Germinal center (tissue), 1 donor: ENCODE measurements around the gene KIF17.

Source experiments
- DNase-seq: peaks from one replicate; pipeline ENCODE4 v3.0.0; 2012; ENCODE audit warnings: mixed read lengths, low spot score

KIF17 gene

DNA sequence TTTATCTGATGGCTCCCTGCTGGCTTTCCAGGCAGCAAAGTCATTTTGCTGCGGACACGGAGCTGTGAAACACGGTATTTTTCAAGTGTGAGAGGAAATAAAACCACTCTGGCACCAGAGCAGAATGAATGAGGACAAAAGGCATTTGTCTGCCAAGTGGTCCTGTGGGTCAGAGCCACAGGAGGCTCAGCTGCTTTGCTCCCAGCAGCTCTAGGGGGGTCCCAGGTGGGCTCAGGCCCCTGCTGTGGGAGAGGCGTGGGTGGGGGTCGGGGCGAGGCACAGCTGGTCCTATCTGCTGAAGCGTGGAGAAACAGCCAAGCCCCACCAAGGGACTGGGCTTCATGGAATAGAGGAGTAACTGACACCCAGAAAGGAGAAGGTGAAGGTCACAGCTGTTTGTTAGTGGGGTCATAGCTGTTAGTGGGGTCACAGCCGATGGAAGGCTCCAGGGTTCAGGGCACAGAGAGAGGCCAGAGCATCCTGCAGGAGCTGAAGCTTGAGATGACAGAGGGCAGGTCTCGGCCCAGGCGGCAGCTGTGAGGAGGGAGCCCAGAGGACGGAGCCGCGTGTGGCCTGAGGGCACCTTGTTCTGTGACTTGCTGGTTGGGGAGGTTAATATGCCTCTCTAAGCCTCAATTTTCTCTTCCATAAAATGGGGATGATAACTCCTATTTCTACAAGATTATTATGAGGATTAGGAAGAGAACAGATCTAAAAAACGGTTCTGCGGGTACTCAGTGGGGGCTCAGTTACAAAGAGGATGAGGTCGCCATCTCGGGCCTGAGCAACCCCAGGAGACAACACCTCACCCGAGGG, 7.1 kb downstream of the KIF17 start:
- DNase-seq: no peak

- DNase-seq: no peak
Measured at GRCh38 chr1:20709868-20710267, 7.9 kb downstream of the KIF17 start.

- DNase-seq: no peak
Measured at GRCh38 chr1:20708891-20709290, 8.9 kb downstream of the KIF17 start.

DNA sequence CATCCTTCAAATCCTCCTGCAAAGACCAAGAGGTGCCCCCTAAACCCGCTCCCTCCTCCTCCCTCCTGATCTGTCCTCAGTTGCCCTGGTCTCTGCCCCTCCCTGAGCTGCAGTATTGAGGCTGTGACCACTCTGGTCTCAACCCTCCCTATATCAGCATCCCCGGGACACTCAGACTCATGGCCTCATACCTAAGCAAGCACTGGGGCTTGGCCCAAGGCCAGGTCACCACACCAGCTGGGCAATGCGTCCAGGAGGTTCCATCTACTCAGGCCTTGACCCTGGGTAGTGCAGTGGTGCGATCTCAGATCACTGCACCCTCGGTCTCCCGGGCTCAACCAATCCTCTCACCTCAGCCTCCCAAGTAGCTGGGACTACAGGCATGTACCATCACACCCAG, 9.8 kb downstream of the KIF17 start:
- no peak for DNase-seq

- DNase-seq: no peak
Measured at GRCh38 chr1:20706841-20707240, 11.0 kb downstream of the KIF17 start.

DNA sequence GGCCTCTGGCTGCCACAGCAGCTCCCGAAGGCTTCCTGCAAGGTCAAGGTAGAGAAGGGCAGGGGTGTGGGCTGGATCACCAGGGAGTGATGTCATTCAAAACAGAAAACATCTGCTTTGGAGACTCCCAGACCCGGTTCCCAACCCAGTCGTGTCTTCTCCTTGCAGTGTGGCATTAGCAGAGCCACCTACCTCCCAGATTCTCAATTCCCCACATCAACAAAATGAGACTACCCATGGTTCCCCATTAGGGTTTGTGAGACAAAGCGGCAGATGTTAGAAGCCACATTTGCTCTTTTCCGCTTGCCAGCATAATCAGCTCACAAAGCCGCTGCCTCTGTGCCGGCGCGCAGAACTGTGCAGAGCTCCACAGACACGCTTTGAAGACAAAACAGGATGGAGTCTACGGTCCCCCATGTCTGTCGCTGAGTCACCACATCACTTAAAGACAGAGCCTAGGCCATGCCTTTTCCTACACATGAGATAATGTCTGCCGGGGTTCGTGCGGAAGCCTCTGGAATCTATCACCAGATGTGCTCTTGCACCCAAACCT, 12.5 kb downstream of the KIF17 start:
- DNase-seq: no peak

- no peak for DNase-seq
Measured at GRCh38 chr1:20704390-20705202, 13.2 kb downstream of the KIF17 start.

- DNase-seq: no peak
Measured at GRCh38 chr1:20703124-20703756, 14.6 kb downstream of the KIF17 start.

DNA sequence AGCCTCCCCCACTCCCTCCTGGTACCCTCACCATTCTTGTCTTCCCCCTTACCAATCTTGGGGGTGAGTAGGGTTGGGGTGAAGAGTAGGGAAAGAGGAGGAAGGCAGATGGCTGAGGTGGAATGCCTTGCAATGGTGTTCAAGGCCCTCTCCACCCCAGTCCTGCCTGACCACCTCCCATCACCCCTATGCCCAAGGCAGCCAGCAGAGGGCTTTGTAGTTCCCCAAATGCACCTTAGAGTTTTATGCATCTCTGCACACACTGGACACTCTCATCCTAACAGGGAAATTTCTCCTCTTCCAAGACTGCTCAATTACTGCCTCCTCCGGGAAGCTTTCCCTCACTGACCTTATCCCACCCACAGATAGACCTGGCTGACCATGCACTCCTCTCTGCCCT, 15.4 kb downstream of the KIF17 start:
- no peak for DNase-seq

DNA sequence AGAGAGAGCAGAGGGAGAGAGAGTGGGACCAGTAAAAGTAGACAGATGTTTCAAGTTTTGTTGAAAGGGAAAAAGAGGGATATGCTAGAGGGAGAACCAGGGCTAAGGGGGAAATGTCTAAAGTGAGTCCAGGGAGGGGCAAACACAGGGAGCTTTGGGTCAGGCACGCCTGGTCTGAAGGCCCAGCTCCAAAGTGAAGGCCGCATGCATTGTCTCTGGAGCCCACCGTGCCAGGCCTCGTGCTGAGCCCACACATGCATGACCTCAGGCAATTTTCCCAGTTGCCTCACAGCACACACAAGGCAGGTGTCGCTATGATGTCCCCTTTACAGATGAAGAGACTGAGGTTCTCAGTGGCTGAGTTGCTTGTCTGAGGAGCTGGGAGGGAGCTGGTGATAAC, 16.0 kb downstream of the KIF17 start:
- DNase-seq: no peak

DNA sequence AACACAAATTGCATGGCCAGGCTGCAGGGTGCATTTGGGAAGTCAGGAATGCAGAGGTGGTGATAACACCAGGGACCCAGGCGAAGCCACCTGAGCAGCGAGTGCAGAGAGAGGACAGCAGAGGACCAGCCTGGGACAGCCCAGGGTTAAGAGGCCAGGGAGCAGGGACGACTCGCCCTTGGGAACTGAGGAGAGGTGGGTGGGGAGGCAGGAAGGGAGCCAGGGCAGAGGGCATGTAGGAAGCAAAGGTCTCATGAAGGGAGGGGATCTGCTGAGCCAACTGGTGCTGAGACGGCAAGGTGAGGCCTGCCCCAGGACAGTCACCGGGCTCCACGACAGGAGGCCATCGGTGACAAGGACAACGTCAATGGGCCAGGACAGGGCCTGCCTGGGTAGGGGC, 16.4 kb downstream of the KIF17 start:
- DNase-seq: no peak

GRCh38 chr1:20700636-20701215, 17.1 kb downstream of the KIF17 start:
- DNase-seq: no peak

DNA sequence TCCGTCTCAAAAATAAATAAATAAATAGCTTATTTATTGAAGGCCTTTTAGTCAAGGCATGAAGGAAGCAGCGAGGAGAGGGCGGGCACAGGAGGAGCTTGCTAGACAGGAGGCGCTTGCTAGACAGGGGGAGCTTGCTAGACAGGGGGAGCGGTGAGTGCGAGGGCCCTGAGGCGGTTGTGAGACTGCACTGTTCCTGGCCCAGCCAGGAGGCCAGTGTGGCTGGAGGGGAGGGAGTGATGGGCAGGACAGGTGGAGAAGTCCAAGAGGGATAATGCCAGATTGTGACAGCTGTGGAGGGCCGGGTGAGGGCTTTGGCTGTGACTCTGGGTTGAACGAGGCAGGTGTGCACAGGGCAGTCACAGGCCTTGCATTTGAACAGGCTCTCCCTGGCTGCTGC, 18.2 kb downstream of the KIF17 start:
- DNase-seq: no peak

- no peak for DNase-seq
Measured at GRCh38 chr1:20698195-20698910, 19.5 kb downstream of the KIF17 start.

DNA sequence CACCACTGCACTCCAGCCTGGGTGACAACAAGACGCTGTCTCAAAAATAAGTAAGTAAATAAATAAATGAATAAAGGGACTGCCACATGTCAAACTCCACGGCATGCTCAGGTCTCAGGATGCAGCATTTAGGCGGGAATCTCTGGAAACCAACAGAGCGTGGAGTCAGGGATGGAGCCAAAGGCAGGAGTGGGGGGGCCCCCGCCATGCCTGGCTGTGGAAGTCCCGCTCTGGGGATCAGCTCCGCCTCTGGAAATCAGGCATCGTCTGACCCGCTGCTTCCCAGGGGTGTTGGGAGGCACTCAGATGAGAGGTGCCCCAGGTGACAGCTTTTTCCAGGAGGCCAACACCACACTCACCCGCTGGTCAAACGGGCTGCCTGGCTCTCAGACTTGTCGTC, 20.2 kb downstream of the KIF17 start:
- no peak for DNase-seq

- peak; percentile 89 for DNase-seq
Measured at GRCh38 chr1:20696397-20697333, 21.1 kb downstream of the KIF17 start.

DNA sequence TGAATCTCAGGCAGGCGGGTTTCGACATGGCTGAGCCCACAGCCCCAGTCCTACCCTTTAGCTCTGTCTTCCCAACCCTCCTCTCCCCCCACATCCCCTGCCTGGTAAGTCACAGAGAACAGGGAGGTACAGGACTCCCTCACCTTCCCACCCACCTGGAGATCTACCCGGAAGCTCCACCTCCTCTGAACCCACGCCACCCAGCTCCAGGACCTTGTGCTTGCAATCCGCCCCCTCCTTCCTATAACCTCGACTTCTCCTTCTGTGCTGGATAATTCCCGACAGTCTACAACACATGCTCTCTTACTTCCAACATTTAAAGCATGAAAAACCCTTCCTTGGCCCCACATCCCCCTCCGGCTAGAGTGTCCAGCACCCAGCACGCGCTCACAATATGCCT, 22.3 kb downstream of the KIF17 start:
- no peak for DNase-seq

GRCh38 chr1:20693623-20694022, 24.2 kb downstream of the KIF17 start:
- DNase-seq: no peak

DNA sequence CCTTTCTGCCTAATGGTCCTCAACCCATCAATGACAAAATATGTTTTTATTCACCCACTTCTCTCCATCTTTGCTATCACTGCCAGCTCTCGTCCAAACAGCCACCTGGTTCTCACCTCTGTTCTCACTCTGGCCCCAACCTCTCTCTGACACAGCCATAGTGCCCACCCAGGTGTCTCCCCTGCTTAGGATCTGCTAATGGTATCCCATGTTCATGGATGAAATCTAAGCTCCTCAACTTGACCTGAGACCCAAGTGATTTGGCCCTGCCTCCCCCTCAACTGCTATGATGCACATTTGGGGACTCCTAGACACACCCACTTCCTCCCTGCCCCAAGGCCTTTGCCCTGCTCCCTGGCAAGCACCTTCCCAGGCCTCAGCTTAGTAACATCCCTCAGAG, 25.9 kb downstream of the KIF17 start:
- DNase-seq: no peak

- no peak for DNase-seq
Measured at GRCh38 chr1:20689645-20690056, 28.2 kb downstream of the KIF17 start.
